Measurements from ENCODE around the gene OLFM1.
A peak's percentile ranks its signal among the peaks of the same experiment; 100 is the strongest.

Gene OLFM1

GRCh38 chr9:135076876-135077430 lies 10.5 kb upstream of the OLFM1 start:
- DNase-seq, result no peak

DNA sequence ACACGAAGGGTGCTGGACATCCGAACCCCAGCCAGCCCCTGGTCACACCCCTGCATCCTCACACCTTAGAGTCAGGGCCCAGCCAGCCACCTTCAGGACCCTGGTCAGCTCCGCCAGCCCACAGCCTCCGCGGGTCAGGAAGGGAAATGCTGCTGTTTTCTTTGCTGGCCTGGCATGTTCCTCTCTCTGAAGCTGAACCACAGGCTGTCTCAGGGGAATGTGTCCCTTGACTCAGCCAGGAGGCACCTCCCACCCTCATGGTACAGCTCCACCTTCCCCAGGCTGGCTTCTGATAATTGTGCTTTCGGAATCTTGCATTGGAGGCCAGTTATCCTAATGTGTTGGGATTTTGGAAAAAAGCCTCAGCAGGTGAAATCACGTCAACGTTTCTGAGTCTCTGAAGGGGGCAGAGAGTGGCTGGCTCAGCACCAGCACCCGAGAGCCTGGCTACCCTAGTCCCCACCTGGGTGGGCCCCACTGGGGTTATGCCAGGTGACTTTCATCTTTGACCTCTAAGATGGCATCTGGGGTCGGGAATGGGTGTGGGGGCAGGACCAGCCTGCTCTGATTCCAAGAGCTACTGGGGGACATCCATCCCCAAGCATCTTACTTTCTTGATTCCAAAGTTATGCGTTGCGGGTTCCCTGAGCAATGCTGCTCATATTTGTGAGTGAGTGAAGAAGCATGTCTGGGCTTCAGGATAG lies 9.8 kb upstream of the OLFM1 start:
- DNase-seq, result no peak

- no peak for DNase-seq
Measured at GRCh38 chr9:135078361-135078821, 9.1 kb upstream of the OLFM1 start.

GRCh38 chr9:135079018-135079417 lies 8.4 kb upstream of the OLFM1 start:
- DNase-seq, result no peak

GRCh38 chr9:135079676-135080075 lies 7.8 kb upstream of the OLFM1 start:
- no peak for DNase-seq

- no peak for DNase-seq
Measured at GRCh38 chr9:135080286-135081263, 6.9 kb upstream of the OLFM1 start.

DNA sequence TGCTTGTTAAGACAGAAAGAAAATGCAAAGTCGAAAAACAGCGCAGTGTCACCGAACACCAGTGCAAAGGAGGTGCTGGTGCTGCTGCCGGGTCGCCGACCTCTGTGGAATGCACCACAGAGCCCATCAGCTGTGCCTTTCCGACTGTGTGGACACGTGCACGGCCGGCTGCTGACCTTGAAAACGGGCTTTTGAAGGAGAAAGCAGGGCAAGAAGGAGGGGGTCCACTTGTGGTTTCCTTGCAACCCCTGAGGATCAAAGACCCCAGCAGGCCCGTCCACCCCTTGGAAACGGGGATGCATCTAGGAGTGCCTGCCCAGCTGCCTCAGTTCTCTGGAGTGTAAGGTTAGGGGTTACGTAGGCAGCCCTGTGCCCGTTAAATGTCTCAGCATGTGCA lies 6.2 kb upstream of the OLFM1 start:
- no peak for DNase-seq

DNA sequence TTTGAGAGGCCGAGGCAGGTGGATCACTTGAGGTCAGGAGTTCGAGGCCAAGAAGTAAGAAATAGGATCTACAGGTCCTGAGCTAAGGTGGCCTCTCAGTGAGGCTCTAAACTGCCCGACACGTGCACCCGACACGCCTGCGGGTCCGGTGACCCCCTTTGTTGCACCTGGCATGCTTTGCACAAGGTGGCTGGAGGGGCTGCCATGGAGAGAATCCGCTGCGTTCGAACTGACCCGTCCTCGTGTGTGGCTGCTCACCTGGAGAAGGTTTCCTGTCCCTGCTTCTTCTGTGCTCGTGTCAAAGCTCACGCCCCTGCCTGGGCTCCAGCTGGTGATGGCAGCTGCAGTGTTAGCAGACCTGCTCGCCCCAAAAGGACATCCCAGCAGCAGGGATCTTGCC lies 5.7 kb upstream of the OLFM1 start:
- no peak for DNase-seq

- DNase-seq, result no peak
Measured at GRCh38 chr9:135082536-135082935, 4.9 kb upstream of the OLFM1 start.

DNA sequence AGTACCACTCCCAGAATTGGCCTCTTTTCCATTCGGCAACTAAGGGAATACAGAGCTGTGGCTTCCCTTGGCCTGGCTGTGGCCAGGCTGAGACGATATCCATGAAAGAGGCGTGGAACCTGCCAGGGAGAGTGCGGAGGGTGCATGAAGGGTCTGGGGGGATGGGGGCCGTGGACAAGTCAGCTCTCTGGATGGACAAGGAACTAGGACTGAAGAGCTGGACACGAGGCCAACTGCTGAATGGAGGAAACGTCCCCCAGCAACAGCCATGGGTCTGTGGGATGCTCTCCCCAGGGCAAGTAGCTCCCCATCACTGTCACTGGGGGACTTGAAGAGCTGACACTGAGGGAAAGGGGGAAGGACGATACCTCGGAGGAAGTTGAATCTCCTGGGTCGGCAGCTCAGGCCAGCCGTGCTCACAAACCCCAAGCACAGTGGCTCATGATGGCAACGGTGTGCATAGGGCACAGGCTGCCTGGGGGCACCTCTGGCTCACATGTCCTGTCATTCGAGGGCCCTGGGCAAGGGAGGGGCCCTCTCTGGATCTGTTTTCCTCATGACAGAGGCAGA lies 4.1 kb upstream of the OLFM1 start:
- DNase-seq, result no peak

DNA sequence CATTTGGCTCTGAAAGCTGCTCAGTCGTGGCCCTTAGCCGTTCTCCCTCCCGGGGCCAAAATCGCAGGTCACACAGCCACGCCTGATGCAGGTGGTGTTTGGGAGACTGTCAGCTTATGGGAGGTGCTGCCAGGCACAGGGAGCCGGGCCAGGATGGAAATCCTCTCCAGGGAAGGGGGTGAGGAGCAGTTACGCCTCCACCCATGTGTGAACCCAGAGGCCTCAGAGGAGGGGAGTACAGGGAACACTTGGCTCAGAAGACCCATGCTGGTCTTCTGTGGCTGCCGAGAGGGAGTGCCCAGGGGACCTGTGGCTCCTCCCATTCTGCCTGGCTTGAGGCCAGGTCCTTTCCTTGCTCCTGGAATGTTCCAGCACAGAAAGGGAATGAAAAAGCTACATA lies 3.6 kb upstream of the OLFM1 start:
- DNase-seq, result no peak

DNA sequence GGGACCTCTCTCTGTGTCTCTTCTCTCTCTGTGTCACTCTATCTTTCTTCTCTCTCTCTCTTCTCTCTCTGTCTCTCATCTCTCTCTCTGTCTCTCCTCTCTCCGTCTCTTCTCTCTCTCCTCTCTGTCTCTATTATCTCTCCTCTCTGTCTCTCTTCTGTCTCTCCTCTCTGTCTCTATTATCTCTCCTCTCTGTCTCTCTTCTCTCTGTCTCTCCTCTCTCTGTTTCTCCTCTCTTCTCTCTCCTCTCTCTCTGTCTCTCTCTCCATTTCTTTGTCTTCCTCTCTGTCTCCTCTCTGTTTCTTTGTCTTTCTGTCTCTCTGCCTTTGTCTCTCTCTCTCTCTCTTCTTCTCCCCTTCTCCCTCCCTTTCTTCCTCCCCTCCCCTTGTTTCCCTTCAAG lies 3.2 kb upstream of the OLFM1 start:
- no peak for DNase-seq

- no peak for DNase-seq
Measured at GRCh38 chr9:135084881-135085760, 2.3 kb upstream of the OLFM1 start.

DNA sequence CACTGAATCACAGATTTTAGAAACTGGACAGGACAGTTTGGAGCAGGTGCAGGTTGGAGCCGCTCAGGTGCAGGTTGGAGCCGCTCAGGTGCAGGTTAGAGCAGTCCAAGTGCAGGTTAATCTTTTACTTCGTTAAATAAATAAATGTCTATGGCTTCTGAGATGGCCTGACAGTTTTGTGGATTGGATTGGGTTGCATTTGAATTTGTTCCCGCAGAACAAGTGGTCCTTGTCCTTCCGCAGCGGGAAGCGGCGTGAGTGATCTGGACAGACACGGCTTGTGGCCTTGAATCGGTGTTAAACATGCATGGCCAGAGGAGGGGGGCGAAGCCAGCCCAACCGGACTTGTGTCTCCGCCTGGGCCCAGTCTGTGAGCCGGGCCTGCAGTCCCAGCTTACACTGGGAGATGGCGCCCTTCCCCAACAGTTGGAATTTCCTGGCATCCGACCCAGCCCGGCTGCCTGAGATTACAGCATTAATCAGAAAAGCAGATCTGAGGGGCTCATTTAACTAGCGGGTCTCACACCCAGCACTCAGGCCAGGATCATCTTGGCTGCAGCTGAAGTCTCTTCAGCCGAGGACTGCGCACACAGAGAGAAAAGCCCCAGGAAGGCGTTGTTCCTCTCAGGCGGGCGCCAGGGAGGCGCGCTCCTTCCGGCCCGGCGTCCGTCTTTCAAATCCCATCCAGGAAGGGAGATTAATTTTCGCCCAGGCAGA lies 1.5 kb upstream of the OLFM1 start:
- peak; percentile 38 for DNase-seq

- no peak for DNase-seq
Measured at GRCh38 chr9:135086597-135087488, 625 bp upstream of the OLFM1 start.

- no peak for DNase-seq
Measured at GRCh38 chr9:135087899-135088347, 455 bp downstream of the OLFM1 start.

DNA sequence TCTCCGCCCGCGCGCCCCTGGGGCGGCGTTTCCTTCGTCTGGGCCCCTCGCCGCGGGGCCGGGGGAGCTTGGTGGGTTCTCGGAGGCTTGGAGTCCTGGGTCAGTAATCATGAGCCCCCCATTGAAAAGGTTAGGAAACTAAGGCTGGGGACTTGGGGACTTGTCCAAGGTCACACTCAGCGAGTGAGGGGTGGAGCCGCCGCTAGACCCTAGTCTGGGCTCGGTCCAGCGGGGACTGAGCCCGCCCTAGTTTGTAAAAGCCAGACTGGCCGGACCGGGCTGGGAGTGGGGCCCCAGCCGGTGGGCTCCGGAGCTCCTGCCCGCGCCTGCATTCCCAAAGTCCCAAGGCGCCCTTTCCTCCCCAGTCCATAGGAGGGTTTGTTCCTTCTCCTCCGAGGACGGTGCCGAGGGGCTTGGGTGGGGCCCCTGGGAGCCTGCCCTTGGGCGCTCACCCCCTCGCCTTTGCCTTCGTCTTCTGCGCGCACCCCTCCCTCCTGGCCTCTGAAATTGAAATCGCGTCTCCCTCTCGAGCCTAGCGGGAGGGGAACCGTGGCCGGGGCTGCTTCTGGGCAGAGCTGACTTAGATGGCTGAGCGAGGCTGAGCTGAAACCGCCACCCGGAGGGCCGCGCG lies 995 bp downstream of the OLFM1 start:
- no peak for DNase-seq

GRCh38 chr9:135088979-135089847 lies 1.7 kb downstream of the OLFM1 start:
- DNase-seq, result no peak

DNA sequence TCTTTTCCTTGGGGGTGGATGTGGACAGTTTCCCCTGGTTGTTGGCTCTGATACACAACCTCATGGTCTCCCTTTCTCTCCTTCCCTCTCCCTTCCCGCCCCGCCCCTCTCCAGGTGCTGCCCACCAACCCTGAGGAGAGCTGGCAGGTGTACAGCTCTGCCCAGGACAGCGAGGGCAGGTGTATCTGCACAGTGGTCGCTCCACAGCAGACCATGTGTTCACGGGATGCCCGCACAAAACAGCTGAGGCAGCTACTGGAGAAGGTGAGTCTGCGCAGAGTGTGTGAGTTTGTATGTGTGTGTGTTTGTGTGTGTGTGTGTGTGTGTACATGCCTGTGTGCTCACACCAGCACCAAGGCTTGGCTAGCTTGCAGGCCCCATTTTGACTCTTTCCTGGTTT lies 2.6 kb downstream of the OLFM1 start:
- no peak for DNase-seq
